Superior temporal gyrus (tissue), 1 donor: Measurements from ENCODE around the gene NR3C2.
"Not testable (repeated sequence)": the region's sequence is repeated elsewhere in the genome, so short reads cannot be mapped to it uniquely, and the experiment has no call there.

Source experiments
- DNase-seq: peaks from one replicate; pipeline ENCODE4 v3.0.0-alpha.2; 2016; ENCODE audit errors: extremely low spot score

The NR3C2 gene

DNA sequence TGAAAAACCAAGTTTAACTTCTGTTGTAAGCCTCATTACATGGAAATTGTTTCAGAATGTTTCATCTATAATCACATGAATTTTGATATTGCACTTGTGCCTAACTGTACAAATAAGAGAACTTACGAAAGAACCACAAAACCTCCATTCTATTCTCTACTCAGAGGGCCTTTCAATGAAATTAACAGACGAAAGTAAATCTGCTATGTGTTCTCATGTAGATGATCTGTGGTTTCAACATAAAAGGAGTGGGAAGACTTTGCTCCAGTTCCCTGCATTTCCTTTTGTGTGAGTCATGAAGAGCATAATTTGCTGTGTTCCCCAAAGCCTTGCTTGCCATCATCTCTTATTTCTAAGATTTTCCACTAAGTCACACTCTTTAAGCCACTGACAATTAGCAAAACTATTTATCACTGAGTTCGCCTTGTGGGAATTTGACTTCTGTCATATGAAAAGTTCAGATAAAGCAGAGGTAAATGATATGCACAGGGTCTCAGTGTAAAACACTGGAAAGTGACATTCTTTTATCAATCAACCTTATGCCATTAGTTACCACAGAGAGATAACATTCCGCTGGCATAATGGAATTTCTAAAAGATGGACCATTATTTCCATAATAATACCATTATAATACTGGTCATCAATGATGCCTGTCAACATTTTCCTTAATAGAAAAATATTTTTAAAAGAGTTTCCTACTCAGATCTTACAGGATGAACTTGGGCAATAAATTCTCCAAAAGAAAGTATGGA lies 329.8 kb downstream of the NR3C2 start:
- peak; percentile 46 for DNase-seq

DNA sequence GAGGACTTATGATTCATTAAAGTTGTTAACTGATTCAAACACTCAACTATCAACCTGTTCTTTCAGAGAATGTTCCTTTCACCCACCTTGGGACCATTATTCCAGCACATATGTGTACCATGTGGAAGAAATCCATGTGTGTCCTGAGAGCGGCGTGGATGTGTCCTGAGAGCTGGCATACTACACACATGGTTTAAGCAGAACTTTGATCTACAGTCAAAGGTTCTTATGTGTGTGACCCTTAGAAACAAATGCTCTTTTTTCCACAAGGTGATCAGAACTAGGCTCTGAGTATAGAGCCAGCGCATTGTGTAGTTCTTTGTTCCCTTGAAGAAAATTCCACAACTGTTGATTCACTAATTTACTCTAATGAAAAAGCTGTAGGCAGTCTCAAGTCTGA lies 332.0 kb downstream of the NR3C2 start:
- no peak for DNase-seq

DNA sequence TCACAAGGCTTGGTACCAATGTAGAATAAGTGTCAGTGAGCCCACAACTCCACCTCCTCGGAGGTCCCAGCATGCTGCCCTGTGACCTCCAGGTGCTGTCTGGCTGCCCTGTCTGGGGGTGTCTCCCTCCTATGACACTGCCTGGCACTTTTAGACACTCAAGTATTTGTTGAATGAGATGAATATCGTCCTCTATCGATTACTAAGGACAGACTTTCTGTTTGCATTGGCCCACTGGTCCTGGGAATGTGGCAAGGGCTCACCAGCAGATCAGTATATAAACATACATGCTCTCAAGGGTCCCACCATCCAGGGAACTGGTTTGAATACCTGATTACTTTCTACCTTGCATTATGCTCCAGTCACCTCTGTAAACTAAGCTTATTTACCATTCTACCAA lies 333.0 kb downstream of the NR3C2 start:
- DNase-seq: no peak

DNA sequence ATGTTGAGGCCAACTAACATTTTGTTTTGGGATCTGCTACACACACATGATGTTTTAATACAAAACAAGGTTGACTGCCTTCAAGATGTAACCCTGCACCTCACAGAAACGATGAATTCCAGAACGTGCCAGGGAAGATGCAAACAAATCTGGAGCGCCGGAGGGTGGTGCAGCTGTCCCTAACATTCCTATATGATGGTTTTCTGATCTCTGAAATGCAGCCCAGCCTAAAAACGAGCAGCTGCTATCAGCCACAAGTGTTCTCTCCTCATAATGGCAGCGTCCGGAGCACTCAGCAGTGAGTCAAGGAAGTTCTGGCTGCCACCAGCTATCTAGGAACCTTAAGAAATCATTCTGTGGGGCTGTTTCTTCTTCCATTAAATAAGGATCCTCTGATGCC lies 333.4 kb downstream of the NR3C2 start:
- DNase-seq: no peak

DNA sequence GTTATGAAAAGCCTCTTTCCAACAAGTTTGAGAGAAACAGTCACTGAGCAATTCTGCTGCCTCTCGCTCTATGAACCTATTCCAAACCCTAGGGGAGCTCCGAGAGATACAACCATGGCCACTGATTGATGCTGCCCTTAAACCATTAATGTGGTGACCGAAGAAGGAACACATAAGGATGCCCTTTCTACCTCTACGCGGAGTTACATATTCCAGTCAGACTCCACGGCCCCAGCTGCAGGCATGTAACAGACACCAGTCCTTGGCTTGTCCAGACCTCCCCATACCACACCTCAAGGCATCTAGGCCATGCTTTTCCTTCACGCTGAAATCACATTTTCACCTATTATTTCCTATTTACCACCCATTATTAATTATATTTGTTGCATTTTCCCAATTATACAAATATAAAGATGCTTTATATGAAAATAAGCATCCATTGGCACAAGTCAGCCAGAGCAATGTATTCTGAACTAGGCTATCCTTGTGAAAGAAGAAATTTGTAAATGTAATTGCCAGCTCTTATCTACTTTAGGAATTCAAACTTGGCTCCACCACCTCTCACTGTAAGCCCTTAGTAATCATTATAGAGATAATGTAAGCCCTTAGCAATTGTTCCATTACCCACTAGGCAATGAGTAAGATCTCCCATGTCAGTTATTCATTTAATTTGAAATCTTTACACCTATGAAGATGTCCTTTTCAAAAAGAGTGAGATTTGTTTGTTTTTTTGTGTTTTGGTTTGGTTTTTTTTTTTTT lies 338.4 kb downstream of the NR3C2 start:
- no peak for DNase-seq

DNA sequence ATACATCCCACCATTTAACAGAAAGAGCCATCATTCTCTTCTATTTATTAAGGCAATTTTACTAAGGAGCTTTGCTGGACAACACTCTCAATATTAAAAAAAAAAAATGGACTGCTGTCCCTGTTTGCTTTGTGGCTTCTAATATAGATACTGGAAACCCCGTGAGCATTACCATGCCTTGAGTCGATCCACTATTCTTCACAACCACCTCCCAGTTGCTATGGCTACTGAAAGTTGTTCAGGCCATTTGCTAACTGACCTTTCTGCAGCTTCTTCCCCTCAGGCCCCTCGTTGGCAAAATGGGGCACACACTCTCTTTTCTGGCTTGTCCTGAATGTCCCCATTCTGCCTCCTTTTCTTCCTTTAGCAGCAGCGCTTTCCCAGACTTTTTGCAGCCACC lies 340.4 kb downstream of the NR3C2 start:
- DNase-seq: no peak

DNA sequence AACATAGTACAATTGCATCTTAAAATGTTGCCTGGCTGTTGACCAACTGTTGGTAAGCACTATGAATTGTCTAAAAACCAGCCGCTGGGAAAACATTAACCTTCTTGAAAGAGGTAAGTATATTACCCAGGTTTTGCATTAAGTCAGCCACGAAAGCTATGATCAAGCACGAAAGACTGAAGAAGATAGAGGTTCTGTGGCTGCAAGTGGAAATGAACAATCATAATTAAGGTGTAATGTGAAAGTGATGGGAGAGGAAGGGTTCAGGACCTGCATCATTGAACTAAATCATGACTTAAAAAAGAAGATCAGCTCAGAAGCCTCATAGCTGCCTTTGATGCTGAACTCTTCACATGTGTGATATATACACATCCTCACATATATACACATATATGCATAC lies 341.0 kb downstream of the NR3C2 start:
- DNase-seq: no peak

DNA sequence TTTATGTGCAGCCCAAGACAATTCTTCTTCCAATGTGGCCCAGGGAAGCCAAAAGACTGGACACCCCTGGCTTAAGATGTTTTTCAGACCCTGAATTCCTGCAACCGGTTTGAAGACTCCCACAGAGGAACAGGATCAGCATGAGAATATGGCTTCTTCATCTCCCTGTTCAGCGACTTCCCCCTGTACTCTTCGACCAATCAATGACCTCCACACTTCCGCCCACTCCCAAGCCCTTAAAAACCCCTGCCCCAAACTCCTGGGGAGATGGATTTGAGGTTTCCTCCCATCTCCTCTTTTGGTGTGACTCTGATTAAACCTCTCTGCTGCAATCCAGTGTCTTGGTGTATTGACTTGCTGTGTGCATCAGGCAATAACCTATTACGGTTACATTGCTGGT lies 344.4 kb downstream of the NR3C2 start:
- no peak for DNase-seq

DNA sequence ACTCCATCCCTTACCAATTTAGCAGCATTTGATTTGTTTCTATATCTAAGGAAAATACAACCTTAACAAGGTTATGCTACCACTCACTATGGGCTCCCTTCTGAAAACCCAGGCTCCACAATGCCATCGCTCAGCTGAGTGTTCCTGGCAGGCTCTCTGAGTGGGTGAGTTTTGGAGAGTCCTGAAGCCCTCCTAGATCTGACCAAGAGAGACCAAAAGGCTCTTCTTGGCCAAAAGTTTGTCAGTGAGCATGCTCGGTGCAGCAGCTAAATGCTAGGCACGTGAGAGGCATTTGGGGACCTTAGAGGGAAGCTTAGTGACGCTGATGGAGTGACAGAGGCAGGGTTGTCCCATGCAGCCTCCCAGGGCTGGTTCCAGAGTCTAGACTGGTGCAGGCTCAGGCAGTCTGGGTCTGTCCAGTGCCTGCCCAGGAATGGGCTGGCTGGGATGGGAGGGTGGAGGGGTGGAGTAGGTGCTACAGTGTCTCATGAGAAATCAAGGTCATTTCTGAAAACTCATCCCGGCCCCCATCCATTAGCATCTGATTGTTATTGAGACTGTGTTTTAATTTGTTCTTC lies 346.8 kb downstream of the NR3C2 start:
- no peak for DNase-seq

DNA sequence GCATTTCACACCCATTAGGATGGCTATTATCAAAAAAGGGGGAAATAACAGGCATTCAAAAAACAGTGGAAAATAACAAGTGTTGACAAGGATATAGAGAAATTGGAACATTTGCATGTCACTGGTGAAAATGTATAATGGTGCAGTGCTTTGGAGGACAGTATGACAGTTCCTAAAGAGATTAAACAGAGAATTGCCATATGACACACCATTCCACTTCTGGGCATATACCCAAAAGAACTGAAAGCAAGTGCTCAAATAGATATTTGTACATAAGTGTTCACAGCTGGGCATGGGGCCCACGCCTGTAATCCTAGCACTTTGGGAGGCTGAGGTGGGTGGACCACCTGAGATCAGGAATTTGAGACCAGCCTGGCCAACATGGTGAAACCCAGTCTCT lies 348.1 kb downstream of the NR3C2 start:
- no peak for DNase-seq

DNA sequence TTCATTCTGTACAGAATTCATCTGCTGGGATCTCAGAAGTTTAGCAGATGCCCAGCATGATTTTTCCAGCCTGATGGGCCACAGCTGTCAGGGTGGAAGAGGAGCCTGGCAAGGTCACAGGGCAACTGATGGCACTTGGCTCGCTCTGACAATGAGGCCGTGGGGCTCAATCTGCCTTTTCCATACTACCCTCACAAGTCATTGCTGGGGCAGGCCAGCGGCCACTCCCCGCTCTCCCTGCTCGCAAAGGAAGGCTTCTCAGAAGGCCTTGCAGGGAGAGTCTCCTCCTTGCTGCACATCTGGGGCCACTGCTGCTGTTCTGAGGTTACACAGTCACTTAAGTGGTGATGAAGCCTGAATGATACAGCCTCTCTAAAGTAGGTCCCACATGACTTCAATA lies 349.1 kb downstream of the NR3C2 start:
- DNase-seq: no peak

DNA sequence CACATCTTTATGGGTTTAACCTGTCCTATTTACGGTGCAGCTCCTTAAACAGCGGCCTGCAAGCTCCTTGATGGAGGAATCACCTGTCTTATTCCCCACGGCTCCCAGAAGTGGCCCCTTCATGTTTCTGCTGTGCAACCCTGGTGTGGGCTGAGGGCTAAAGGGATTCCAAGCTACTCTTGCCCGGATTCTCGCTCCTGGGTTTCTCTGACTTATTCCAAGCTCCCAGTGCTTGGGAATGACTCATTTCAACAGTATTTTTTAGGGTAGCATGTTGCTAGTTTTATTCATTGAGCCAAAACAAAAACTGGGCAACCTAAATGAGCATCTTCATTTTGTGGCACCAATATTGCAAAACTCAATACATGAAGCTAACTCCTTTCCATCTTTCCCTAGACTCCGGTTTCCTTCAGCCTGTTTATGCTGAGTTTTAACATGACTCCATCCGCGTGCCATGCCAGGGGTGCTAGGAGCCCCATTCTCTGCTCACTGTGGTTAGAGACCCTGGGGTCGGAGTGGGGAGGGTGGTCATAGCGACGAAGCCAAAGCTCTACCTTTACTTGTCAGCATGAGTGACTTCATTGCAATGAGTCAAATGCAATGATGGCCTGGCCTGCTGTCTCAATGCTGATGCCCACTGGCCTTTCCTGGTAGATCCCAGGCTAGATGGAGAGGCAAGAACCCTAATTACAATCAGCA lies 349.7 kb downstream of the NR3C2 start:
- DNase-seq: no peak

DNA sequence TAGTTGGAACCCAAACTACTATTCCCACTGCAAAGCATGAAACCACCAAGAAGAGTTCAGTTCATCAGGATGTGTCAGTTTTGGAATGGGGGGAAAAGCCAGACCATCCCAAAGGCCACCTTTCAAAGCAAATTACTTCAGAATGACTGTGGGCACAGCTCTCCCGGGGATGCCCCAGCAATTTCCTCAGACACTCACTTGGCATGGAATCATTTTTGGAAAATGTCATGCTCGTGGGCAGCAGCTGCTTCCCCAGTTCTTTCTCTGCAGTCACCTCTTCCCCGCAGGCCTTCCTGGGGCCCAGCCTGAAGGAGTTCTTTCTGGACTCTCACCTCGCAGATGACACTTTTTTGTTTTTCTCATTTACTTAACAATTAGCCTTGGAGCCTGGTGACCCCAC lies 350.3 kb downstream of the NR3C2 start:
- DNase-seq: no peak

DNA sequence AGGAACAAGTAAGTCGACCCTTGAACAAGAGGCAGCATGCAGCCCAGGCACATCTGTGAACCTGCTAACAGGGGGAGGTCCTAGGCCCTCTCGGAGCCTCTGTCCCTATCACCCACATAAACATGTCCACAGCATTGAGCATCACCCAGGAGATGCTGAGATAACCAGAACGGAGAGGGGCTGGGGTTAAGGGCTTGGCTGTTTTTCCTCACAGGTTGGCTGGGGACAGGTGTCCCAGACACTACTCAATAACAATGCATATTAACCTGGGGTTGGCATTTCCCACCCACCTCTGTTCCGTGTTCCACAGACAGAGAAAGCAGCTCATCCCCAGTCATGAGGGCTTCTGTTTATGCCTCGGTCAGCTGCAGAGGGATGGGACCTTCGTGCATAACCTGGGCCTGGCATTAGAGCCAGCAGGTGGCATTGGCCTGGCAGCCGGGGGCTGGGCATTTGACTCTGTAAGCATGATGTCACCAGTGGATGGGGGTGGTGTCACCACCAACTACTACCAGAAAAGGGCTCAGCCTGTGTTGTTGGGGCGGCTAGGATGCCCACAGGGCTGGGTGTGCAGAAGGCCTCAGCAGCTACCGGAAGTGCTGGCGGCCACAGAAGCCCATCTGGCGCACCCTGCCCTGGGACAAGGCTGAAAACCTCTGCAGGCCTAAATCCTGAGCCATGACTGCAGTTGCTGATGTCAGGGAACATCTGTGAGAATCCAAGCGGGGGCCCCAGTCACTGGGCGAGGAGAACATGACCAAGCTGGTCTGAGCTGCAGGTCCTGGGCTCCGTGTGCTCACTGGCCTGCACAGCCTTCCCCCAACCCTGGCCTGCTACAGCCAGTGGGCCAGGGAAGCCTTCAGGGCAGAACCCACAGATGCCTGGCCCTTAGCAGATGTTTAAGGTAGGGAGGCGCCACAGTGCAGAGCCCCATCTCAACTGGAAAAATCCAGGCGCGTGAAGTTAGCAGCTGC lies 351.4 kb downstream of the NR3C2 start:
- no peak for DNase-seq

DNA sequence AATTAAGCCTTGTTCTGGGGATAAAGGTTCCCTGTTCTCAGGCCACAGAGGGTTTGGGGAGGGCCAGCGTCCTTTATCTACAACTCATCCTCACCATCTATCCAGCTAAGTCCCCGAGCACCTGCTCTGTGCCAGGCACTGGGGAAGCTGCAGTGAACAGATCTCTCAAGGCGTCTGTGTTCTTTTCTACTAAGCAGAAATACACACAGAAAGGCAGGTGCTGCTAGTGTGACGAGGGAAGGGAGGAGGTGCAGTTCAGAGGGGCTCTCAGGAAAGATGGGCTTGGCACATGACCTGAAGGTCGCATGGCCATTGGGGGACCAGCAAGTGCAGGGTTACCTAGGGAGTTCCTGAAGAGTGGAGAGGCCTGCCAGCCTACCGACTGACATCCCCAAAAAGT lies 352.2 kb downstream of the NR3C2 start:
- DNase-seq: no peak

DNA sequence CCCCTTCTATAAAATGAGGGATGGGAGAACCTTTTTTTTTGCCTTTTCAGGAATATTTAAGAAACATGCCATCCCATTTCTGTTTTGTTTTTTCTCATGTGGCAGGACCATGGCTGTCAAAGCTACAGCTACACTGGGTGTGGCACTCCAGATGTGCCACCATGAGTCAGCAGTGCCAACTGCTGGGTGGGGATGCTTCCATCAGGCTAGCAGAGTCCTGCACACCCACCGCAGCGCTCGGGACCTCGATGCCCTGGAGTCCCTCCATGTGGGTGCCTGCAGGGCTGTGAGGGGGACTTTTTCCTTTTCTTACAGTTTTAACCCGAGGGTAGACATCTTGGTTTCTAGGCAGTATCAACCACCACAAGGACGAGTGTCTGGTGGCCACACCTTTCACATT lies 352.6 kb downstream of the NR3C2 start:
- DNase-seq: no peak

DNA sequence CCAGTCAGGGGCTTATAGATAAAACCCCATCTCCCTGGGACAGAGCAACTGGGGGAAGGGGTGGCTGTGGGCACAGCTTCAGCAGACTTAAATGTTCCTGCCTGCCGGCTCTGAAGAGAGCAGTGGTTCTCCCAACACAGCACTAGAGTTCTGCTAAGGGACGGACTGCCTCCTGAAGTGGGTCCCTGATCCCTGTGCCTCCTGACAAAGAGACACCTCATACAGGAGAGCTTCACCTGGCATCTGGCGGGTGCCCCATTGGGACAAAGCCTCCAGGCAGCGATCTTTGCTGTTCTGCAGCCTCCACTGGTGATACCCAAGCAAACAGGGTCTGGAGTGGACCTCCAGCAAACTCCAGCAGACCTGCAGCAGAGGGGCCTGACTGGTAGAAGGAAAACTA lies 359.1 kb downstream of the NR3C2 start:
- DNase-seq: not testable (repeated sequence)

DNA sequence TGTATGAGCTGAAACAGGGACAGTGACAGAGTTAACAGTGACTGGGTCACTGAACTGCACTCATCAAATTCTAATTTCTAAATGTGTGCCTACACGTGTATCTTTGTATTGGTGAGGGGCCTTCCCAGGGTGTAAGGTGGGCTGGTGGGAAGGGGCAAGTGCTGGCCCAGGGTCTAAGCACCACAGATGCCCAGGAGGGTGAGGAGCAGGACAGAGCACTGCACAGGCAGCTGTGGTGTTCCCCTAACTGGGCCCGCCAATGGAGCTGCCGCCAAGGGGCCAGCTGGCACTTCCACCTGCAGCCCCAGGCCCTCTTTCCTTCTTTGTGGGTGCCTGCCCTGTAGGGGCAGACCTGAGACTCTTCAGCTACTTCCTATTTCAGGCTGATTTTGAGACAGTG lies 360.5 kb downstream of the NR3C2 start:
- no peak for DNase-seq

DNA sequence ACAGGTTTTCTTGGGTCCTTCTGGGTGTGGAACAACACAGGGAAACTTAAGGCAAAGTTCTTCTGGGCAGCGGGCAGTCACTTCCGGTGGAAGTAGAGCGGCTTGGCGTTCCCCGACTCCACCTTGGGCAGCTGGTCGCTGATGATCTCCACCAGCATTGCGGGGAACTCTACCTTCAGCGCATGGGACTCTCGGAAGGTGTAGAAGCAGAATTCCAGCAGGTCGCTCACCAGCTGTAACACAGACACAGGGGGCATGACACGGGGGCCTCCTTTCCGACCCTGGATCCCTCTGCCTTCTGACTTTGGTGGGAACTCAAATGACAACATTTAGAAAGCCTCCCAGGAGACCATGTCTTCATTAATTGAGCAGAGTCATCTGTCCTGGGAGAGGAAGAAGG lies 360.9 kb downstream of the NR3C2 start:
- no peak for DNase-seq

DNA sequence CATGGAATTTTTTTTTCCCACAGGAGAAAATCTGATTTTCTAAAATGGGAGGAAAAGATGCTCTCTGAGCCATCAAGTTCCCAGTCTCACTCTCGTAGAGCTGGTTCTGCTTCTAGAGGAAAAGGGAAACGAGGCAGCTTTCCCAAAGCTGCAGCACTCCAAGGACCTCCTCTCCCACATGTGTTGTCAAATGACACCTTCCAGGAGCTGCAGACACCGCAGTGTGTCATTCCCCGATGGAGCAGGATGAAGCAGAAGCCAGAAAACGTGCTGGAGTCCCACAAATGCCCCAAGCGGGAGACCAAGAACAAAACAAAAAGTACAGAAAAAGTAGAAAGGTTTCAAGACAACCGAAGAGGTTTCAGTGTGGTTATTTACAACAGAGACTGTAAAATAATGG lies 362.3 kb downstream of the NR3C2 start:
- no peak for DNase-seq

DNA sequence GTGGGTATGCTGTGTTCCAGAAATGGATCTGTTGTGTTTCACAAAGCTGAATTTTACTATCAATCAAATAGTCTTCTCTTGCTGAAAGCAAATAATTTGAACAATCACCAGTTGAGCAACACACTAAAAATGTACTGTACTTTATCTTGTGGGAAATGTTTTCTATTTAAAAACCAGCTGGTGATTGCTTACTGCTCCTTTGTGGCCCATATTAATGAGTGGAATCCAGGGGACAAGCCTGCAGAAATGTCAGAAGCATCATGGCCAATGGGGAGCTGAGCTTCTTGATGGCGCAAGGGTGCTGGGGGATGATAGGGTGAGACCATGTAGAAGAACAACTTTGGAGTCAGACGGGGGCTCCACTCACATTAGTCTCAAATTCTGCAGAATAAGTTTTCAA lies 364.2 kb downstream of the NR3C2 start:
- DNase-seq: no peak
